Stomach smooth muscle (tissue), 2 donors: ENCODE results near the gene TSPAN14.
A peak's percentile ranks its signal among the peaks of the same experiment; 100 is the strongest.

Source experiments
- H3K27ac ChIP-seq: one replicate; pipeline ENCODE4 v1.7.0; 2013; ENCODE audit warnings: mild to moderate bottlenecking, low read length, inconsistent platforms
- H3K27me3 ChIP-seq, 2 donors: one replicate each; pipeline ENCODE4 v1.7.0; 2013; ENCODE audit warnings: low read length in 2 of 2; ENCODE audit not compliant: insufficient read depth in 2 of 2, control insufficient read depth in 1 of 2
- H3K36me3 ChIP-seq, 2 donors: one replicate each; pipeline ENCODE4 v1.7.0; 2013; ENCODE audit warnings: low read length in 2 of 2; ENCODE audit not compliant: control insufficient read depth in 2 of 2, insufficient read depth in 2 of 2
- H3K4me1 ChIP-seq: one replicate; pipeline ENCODE4 v1.7.0; 2013; ENCODE audit warnings: low read length; ENCODE audit not compliant: control insufficient read depth, insufficient read depth
- H3K4me3 ChIP-seq, 2 donors: one replicate each; pipeline ENCODE4 v1.7.0; 2013; ENCODE audit warnings: low read length in 2 of 2
- H3K9ac ChIP-seq, 2 donors: one replicate each; pipeline ENCODE4 v1.7.0; 2013; ENCODE audit warnings: low read length in 2 of 2, mild to moderate bottlenecking in 1 of 2
- H3K9me3 ChIP-seq, 2 donors: one replicate each; pipeline ENCODE4 v1.7.0; 2013; ENCODE audit warnings: low read length in 2 of 2; ENCODE audit not compliant: control insufficient read depth in 2 of 2
- donor health status: healthy.
- donor health status: Pancreatic carcinoma.

The TSPAN14 gene

DNA sequence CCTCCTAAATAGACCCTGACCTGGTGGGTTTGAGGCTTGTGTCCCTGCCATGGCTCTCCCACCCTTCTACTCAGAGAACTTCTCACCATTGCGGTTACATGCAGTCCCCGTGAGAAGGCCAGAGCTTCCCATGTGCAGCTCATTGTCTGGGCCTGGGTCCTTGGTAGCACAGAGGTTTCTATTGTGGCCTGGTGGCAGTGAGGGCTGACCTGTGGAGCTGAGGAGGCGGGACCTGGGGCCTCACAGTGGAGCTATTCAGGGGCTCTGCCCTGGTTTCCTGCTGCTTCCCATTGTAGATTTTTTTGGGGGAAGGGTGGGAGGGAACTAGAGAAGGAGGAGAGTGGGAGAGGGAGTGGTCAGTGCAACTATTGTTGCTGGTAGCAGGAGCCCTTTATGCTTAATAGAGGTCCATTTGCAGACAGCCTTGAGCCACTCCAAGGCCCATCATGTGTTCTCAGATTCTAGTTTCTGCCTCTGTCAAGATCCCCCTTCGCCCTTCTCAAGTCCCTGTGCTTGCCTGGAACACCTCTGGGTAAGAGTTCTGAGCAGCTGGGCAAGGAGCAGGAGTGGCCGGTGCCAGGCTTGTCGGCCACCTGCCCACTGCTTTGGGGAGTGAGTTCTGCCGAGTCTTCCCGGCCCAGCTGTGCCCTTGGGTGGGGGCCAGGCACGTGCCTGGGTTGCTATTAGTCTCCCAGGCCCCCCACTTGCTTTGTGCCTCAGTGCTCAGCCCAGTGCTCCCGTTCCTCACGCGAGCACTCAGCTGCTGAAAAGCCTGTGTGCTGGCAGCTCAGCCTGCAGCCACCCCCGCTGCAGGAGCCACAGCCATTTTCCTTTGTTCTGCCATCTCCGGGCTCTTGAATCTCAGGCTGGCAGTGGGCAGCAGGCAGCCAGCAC is 10.7 kb downstream of the TSPAN14 start:
- peak overlapping the region; percentile 40 to 58 for H3K4me3 ChIP-seq
- H3K27me3 ChIP-seq, result no peaks in the 10 kb centered on the region
- peaks cover 68% of the 10 kb centered on the region for H3K4me1 ChIP-seq

DNA sequence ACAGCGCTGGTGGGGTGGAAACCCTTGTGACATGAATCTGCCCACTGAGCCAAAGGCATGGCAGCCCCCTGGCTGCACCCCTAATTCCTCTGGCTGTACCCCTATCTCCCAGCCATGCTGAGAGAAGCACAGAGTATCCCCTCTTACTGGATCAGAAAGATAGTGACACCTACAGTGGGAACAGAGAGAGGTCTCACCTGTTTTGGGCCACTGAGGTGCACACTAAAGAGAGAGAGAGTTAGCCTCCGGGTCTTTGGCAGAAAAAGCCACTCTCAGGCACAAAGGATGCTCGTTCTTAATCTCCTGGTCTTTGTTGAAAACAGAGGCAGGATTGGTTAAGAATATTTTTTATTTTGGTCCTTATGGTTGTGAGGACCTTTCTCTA is 11.3 kb downstream of the TSPAN14 start:
- no peaks in the 10 kb centered on the region for H3K36me3 ChIP-seq
- peak overlapping the region in 1 of 2 donors; percentile 50 for H3K9ac ChIP-seq
- H3K27ac ChIP-seq, result peak overlapping the region; percentile 11
- H3K4me1 ChIP-seq, result peaks cover 63% of the 10 kb centered on the region
- H3K4me3 ChIP-seq, result peak overlapping the region; percentile 40 to 58
- no peaks in the 10 kb centered on the region for H3K27me3 ChIP-seq
- no peaks in the 10 kb centered on the region for H3K9me3 ChIP-seq

More for the DNA sequence above, 10.7 kb downstream of the TSPAN14 start:
- H3K36me3 ChIP-seq, result no peaks in the 10 kb centered on the region
- peak overlapping the region; percentile 5 to 50 for H3K9ac ChIP-seq
- H3K27ac ChIP-seq, result peak overlapping the region; percentile 53
- H3K9me3 ChIP-seq, result no peaks in the 10 kb centered on the region

DNA sequence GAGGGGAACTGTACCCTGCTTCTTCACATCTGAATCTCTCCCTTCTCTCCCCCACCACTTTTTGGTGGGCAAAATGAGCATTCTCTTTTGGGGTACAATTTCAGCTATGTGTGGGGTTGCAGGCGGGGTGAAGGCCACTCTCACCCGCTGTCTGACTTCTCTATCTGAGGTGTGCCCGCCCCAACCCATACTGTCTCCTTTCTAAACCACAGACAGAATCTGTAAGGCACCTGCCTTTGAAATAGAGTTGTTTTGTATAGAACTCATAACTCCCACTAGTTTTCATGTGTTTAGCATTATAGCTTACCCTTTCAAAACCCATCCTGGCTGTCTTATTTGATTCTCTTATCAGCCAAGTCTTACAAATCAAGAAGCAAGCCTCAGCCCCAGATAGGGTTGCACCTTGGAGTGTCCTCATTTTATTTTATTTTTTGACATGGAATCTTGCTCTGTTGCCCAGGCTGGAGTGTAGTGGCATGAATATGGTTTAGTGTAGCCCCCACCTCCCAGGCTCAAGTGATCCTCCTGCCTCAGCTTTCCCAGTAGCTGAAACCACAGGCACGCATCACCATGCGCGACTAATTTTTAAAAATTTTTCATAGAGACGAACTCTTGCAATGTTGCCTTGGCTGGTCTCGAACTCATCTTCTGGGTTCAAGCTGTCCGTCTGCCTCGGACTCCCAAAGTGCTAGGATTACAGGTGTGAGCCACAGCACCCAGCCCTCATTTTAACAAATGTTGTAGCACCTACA is 11.9 kb downstream of the TSPAN14 start:
- H3K4me1 ChIP-seq, result peaks cover 63% of the 10 kb centered on the region
- H3K36me3 ChIP-seq, result peaks cover 0 to 6% of the 10 kb centered on the region in 2 donors
- no peak overlapping the region for H3K4me3 ChIP-seq
- peak overlapping the region; percentile 11 for H3K27ac ChIP-seq
- peak overlapping the region in 1 of 2 donors; percentile 50 for H3K9ac ChIP-seq
- H3K27me3 ChIP-seq, result no peaks in the 10 kb centered on the region
- no peaks in the 10 kb centered on the region for H3K9me3 ChIP-seq

DNA sequence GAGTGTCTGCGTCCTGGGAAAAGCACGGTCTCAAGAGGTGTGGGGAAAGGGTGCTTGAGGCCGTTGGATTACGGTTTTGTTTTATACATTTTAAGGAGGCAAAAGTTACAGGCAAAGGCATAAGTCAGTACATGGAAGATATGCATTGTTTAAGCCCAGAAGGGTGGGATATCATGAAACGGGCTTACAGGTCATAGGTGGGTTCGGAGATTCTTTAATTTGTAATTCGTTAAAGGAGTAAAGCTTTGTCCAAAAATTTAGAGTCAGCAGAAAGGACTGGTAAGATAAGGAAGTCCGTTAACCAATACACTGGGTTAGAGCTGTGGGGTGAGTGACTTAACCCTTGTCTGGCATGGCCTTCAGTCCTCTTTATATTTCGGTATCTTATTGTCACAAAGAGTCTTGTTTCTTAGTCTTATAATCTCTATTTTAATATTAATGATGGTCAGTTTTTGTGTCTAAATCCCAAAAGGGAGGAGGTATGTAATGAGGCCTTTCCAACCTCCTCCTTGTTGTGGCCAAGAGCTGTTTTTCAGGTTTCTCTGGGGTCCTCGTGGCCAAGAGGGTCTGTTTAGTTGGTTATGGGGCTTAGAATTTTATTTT is 12.7 kb downstream of the TSPAN14 start:
- H3K27me3 ChIP-seq, result no peaks in the 10 kb centered on the region
- H3K4me3 ChIP-seq, result no peak overlapping the region
- H3K9me3 ChIP-seq, result no peaks in the 10 kb centered on the region
- H3K36me3 ChIP-seq, result peaks cover 0 to 8% of the 10 kb centered on the region in 2 donors
- no peak overlapping the region for H3K9ac ChIP-seq
- peaks cover 55% of the 10 kb centered on the region for H3K4me1 ChIP-seq
- no peak overlapping the region for H3K27ac ChIP-seq

DNA sequence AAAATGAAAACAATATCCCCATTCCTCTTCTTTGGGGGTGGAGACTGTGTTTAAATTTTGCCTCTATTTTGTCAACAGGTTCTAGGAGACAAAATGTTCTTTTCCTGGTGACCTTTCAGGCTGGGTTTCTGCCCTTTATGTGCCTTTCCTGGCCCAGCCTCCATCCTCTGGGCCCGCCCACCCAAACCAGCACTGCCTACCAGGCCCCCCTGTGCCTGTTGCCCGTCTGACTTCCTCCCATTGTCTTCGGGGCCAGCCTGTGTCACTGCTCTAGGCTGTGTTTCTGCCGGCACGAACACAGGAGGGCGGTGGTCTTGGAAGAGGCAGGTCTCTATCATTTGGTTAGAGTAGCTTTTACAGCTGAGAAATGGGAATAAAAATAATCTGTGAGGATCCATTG is 13.9 kb downstream of the TSPAN14 start:
- peaks cover 48% of the 10 kb centered on the region for H3K4me1 ChIP-seq
- H3K36me3 ChIP-seq, result peaks cover 0 to 8% of the 10 kb centered on the region in 2 donors
- no peaks in the 10 kb centered on the region for H3K27me3 ChIP-seq
- no peaks in the 10 kb centered on the region for H3K9me3 ChIP-seq
- H3K4me3 ChIP-seq, result no peak overlapping the region
- H3K9ac ChIP-seq, result no peak overlapping the region
- no peak overlapping the region for H3K27ac ChIP-seq

DNA sequence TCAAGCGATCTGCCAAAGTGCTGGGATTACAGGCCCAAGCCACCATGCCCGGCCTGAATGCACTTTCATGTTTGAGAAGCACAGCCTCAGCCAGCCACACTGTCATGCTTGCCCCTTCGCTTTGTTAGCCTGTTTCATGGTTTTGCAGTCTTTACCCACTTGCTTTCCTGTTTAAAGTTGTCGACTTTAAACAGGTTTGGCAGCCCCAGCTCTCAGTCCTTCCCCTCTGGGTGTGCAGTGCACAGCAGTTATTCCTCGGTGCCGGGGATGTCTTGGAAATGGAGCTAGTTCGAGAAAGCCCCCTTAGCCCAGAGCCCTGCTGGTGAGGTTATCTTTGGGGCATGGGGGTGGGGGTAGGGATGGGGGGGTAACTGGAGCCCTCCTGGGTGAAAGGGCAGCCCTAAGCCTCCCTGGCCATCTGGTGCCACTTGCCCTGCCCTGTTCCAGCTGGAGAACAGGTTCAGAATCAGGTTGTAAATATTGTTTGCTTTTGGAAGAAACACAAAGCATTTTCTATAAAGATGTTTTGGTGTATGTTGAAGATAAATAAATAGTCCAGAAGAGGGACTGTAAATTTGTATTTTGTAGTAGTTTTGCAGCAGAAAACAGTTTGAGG is 14.8 kb downstream of the TSPAN14 start:
- Histone ChIP-seq H3K4me3 (no peak overlapping the region), H3K27me3 (no peaks in the 10 kb centered on the region), H3K9ac (no peak overlapping the region), H3K27ac (no peak overlapping the region), H3K36me3 (peaks cover 0 to 8% of the 10 kb centered on the region in 2 donors), H3K4me1 (peaks cover 40% of the 10 kb centered on the region), H3K9me3 (no peaks in the 10 kb centered on the region)

DNA sequence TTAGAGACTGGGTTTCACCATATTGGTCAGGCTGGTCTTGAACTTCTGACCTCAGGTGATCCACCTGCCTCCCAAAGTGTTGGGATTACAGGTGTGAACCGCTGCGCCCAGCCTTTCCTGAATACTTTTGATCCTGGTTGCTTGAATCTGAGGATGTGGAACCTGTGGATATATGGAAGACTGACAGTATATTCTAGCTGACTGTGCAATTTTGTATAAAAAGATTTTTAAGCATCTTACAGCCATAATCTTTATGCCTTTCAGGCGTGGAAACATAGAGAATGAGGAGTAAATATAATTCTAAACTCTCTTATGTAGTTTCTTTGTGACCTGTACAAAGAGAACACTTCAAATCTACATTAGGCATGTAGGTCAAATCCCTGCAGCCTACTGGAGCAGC is 16.2 kb downstream of the TSPAN14 start:
- Histone ChIP-seq H3K36me3 (peaks cover 0 to 8% of the 10 kb centered on the region in 2 donors), H3K27me3 (no peaks in the 10 kb centered on the region), H3K4me1 (peaks cover 37% of the 10 kb centered on the region), H3K9me3 (no peaks in the 10 kb centered on the region), H3K4me3 (no peak overlapping the region), H3K9ac (no peak overlapping the region), H3K27ac (no peak overlapping the region)

DNA sequence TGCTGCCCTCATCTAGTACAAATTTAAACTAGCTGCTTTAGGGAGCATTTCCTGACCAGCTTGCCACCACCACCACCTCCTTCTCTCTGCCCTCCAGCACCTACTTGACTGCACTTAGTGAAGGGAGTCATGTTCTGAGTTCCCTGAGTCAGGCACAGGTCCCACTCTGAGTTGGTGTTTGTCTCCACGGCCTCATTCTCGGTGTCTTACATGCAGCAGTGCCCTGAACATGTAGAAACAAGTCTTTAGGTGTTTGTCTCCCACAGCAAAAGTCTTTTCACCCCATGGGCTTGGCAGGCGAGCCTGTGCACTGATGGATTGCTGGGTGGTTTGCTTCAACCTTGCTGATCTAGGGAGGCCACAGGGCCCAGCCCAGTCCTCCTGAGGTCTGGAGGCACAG is 16.9 kb downstream of the TSPAN14 start:
- Histone ChIP-seq H3K9ac (no peak overlapping the region), H3K27me3 (no peaks in the 10 kb centered on the region), H3K9me3 (no peaks in the 10 kb centered on the region), H3K4me1 (peaks cover 30% of the 10 kb centered on the region), H3K36me3 (peaks cover 0 to 8% of the 10 kb centered on the region in 2 donors), H3K4me3 (no peak overlapping the region), H3K27ac (no peak overlapping the region)

DNA sequence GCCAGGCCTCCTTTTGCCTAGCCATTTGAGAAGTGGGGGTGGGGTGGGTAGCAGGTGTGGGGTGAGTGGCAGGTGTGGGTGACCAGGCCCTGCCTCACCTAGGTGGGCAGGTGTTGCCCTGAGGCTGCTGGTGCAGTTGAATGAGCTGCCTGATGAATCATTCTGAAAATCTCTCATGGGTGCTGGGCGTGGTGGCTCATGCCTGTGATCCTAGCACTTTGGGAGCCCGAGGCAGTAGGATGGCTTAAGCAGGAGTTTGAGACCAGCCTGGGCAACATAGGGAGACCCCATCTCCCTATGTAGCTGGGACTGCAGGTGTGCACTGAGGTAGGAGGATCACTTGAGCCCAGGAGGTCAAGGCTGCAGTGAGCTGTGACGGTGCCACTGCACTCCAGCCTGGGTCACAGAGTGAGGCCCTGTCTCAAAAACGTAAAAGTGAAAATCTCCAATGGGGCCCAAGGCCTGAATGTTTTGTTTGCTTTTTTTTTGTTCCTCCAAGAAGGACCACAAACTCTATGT is 17.7 kb downstream of the TSPAN14 start:
- no peaks in the 10 kb centered on the region for H3K27me3 ChIP-seq
- no peak overlapping the region for H3K4me3 ChIP-seq
- no peak overlapping the region for H3K27ac ChIP-seq
- peaks cover 25% of the 10 kb centered on the region for H3K4me1 ChIP-seq
- H3K9me3 ChIP-seq, result no peaks in the 10 kb centered on the region
- H3K36me3 ChIP-seq, result peaks cover 0 to 8% of the 10 kb centered on the region in 2 donors
- no peak overlapping the region for H3K9ac ChIP-seq
